ENCODE data around the gene TATDN3.
"Not testable (repeated sequence)": the region's sequence is repeated elsewhere in the genome, so short reads cannot be mapped to it uniquely, and the experiment has no call there.

The TATDN3 gene

GRCh38 chr1:212820969-212821368 lies 29.3 kb downstream of the TATDN3 start:
- intact Hi-C loops (cut with DNase I) = no loop called here
- peak in 1 of 42 donors; percentile 1 for DNase-seq

- intact Hi-C loops (cut with DNase I) = no loop called here
- DNase-seq = peak in 1 of 42 donors; percentile 9
Observed at GRCh38 chr1:212822956-212823355, 31.3 kb downstream of the TATDN3 start.

- intact Hi-C loops (cut with DNase I) = no loop called here
- DNase-seq = peak in 1 of 42 donors; percentile 16
Observed at GRCh38 chr1:212824201-212824600, 32.5 kb downstream of the TATDN3 start.

GRCh38 chr1:212825798-212826452 lies 34.2 kb downstream of the TATDN3 start:
- intact Hi-C loops (cut with DNase I) = no loop called here
- peak in 1 of 42 donors; percentile 18 for DNase-seq

- intact Hi-C loops (cut with DNase I) = no loop called here
- peak in 1 of 42 donors; percentile 2 for DNase-seq
Observed at GRCh38 chr1:212827171-212827776, 35.6 kb downstream of the TATDN3 start.

GRCh38 chr1:212827831-212828278 lies 36.2 kb downstream of the TATDN3 start:
- intact Hi-C loops (cut with DNase I) = no loop called here
- peak in 1 of 42 donors; percentile 2 for DNase-seq

GRCh38 chr1:212828395-212828794 lies 36.7 kb downstream of the TATDN3 start:
- intact Hi-C loops (cut with DNase I) = no loop called here
- DNase-seq = no peak

- intact Hi-C loops (cut with DNase I) = not testable (repeated sequence)
- DNase-seq = peak in 1 of 42 donors; percentile 12
Observed at GRCh38 chr1:212833211-212834207, 41.8 kb downstream of the TATDN3 start.

GRCh38 chr1:212838145-212838544 lies 46.5 kb downstream of the TATDN3 start:
- intact Hi-C loops (cut with DNase I) = no loop called here
- no peak for DNase-seq

GRCh38 chr1:212844521-212844920 lies 52.8 kb downstream of the TATDN3 start:
- intact Hi-C loops (cut with DNase I); DNase-seq: not testable (repeated sequence)

- intact Hi-C loops (cut with DNase I) = no loop called here
- no peak for DNase-seq
Observed at GRCh38 chr1:212847549-212847948, 55.9 kb downstream of the TATDN3 start, which contains the start of gene SPATA45. Gene SPATA45 (minus strand): TSS chr1:212847649. CDS start chr1:212836149, 11,500 bp downstream.

GRCh38 chr1:212852105-212852688 lies 60.5 kb downstream of the TATDN3 start:
- no peak for DNase-seq

GRCh38 chr1:212853658-212854057 lies 62.0 kb downstream of the TATDN3 start:
- DNase-seq = no peak
- intact Hi-C loops (cut with DNase I) = no loop called here

More at GRCh38 chr1:212852105-212852688, 60.5 kb downstream of the TATDN3 start:
- intact Hi-C loops (cut with DNase I) = no loop called here

GRCh38 chr1:212856755-212857154 lies 65.1 kb downstream of the TATDN3 start:
- intact Hi-C loops (cut with DNase I) = no loop called here
- no peak for DNase-seq

GRCh38 chr1:212857992-212858460 lies 66.3 kb downstream of the TATDN3 start, which contains the start of gene FLVCR1:
Gene FLVCR1 (plus strand): TSS chr1:212858275. CDS start chr1:212858453, 178 bp downstream.
- DNase-seq = peak; percentile 94 to 99 (median 98)
- intact Hi-C loops (cut with DNase I) = no loop called here

- intact Hi-C loops (cut with DNase I) = no loop called here
- peak in 35 of 42 donors; percentile 5 to 57 (median 25) for DNase-seq
Observed at GRCh38 chr1:212858461-212859265, 67.0 kb downstream of the TATDN3 start.

GRCh38 chr1:212860713-212861581 lies 69.3 kb downstream of the TATDN3 start:
- no peak for DNase-seq
- intact Hi-C loops (cut with DNase I) = no loop called here
